Activated CD4-positive, alpha-beta T cell treated with anti-CD3 and anti-CD28 coated beads, Interleukin-2, amount 50 U/mL, for 48 hours (primary cell): ENCODE results near the gene FLOT2.
"Not testable (repeated sequence)": the region's sequence is repeated elsewhere in the genome, so short reads cannot be mapped to it uniquely, and the experiment has no call there.

Source experiments
- DNase-seq, 2 experiments: peaks; one replicate each; pipeline ENCODE4 v3.0.0-alpha.2; 2020

FLOT2 gene

GRCh38 chr17:28871056-28871579 is 26.4 kb downstream of the FLOT2 start:
- peak; percentile 38 to 54 for DNase-seq

- no peak for DNase-seq
Observed at GRCh38 chr17:28867276-28867675, 30.3 kb downstream of the FLOT2 start.

GRCh38 chr17:28865946-28866752 is 31.4 kb downstream of the FLOT2 start:
- no peak for DNase-seq

GRCh38 chr17:28864991-28865849 is 32.3 kb downstream of the FLOT2 start:
- DNase-seq: no peak

GRCh38 chr17:28863953-28864352 is 33.6 kb downstream of the FLOT2 start:
- no peak for DNase-seq

- no peak for DNase-seq
Observed at GRCh38 chr17:28862561-28862960, 35.0 kb downstream of the FLOT2 start.

GRCh38 chr17:28861393-28862203 is 35.9 kb downstream of the FLOT2 start:
- no peak for DNase-seq

GRCh38 chr17:28860363-28860808 is 37.1 kb downstream of the FLOT2 start:
- DNase-seq: no peak

- DNase-seq: no peak
Observed at GRCh38 chr17:28858801-28859355, 38.7 kb downstream of the FLOT2 start.

GRCh38 chr17:28857905-28858800 is 39.4 kb downstream of the FLOT2 start:
- no peak for DNase-seq

GRCh38 chr17:28856028-28856574 is 41.4 kb downstream of the FLOT2 start:
- DNase-seq: no peak

- no peak for DNase-seq
Observed at GRCh38 chr17:28855336-28855679, 42.2 kb downstream of the FLOT2 start.

- peak; percentile 84 to 88 for DNase-seq
Observed at GRCh38 chr17:28854457-28855335, 42.8 kb downstream of the FLOT2 start, which contains the start of gene ERAL1. Gene ERAL1 (plus strand): TSS chr17:28855016. CDS start chr17:28855035, 19 bp downstream.

GRCh38 chr17:28853295-28853694 is 44.2 kb downstream of the FLOT2 start:
- no peak for DNase-seq

GRCh38 chr17:28849281-28849680 is 48.3 kb downstream of the FLOT2 start:
- peak; percentile 13 to 23 for DNase-seq

GRCh38 chr17:28848667-28849066 is 48.9 kb downstream of the FLOT2 start:
- peak; percentile 72 to 78 for DNase-seq

GRCh38 chr17:28846699-28847098 is 50.8 kb downstream of the FLOT2 start:
- DNase-seq: not testable (repeated sequence)

- no peak for DNase-seq
Observed at GRCh38 chr17:28846231-28846630, 51.3 kb downstream of the FLOT2 start.

GRCh38 chr17:28843816-28844148 is 53.8 kb downstream of the FLOT2 start:
- no peak for DNase-seq
